GM21576 (cell line): ENCODE results near the gene ACOX1.

ENCODE experiments used
- ATAC-seq: cut with Tn5 transposase; IDR thresholded peaks from one replicate; pipeline ENCODE4 v1.9.1; 2021; ENCODE audit warnings: mild to moderate bottlenecking, moderate library complexity; ENCODE audit not compliant: unreplicated experiment

The ACOX1 gene

GRCh38 chr17:75894049-75894733 lies 84.8 kb downstream of the ACOX1 start:
- ATAC-seq = no peak

- no peak for ATAC-seq
These were observed 85.5 kb downstream of the ACOX1 start for GRCh38 chr17:75893305-75894048.

GRCh38 chr17:75892556-75893224 lies 86.3 kb downstream of the ACOX1 start:
- ATAC-seq = no peak

DNA sequence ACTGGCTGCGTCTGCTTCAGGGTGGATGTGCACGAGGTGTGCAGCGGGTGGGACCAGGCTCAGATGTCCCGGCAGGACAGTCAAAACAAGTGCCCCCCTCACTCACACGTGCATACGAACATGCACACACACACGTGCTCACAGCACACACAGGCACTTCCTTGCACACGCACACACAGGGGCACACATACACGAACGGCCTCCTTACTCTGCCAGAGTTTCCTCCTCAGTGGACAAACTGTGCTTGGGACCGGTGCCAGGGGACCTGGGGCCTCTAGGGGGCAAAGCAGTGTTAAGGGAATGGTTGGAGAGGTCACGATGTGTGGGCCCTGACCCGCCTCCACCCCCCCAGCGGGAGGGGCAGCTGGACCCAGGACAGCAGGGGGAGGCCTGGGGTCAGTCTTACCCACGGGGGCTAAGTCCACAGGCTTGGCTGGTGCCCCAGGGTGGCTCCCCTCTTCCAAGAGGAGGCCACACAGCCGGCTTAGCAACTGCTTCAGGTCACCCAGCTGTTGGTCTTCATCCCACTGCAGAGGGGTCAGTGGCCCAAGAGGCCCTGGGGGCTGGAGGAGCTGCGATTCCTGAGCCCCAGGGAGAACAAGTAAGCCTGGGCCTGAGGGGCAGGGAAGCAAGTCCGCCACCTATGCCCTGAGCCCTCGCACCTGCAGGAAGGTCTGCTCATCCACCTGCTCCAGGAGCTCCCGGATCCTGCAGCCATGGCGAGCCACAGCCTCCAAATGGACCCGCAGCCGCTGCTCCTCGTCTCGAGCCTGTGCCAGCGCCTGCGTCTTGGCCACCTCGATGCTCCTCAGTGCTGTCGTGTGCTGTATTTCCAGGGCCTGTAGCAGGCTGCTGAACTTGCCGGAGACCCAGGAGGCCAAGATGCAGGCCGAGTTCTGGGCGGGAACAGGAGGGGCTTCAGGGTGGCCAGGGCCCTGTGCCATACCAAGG lies 87.1 kb downstream of the ACOX1 start:
- no peak for ATAC-seq
